Fibroblast of peridontal ligament (primary cell): ENCODE results near the gene MYOM3.
"Not testable (repeated sequence)": the region's sequence is repeated elsewhere in the genome, so short reads cannot be mapped to it uniquely, and the experiment has no call there.

ENCODE experiments used
- DNase-seq: peaks from one replicate; pipeline ENCODE4 v3.0.0-alpha.2; 2010; ENCODE audit errors: extremely low read depth

Gene MYOM3

GRCh38 chr1:24030976-24031516 is 80.9 kb downstream of the MYOM3 start:
- not testable (repeated sequence) for DNase-seq

- DNase-seq = peak; percentile 82
Observed at GRCh38 chr1:24027838-24028468, 84.0 kb downstream of the MYOM3 start.

GRCh38 chr1:24022581-24023361 is 89.2 kb downstream of the MYOM3 start:
- peak; percentile 63 for DNase-seq

GRCh38 chr1:24021403-24022266 is 90.3 kb downstream of the MYOM3 start:
- DNase-seq = peak; percentile 24

- DNase-seq = no peak
Observed at GRCh38 chr1:24020470-24020869, 91.5 kb downstream of the MYOM3 start.

- DNase-seq = peak; percentile 68
Observed at GRCh38 chr1:24020025-24020424, 91.9 kb downstream of the MYOM3 start.

GRCh38 chr1:24018611-24019580 is 93.0 kb downstream of the MYOM3 start:
- peak; percentile 100 for DNase-seq

- peak; percentile 90 for DNase-seq
Observed at GRCh38 chr1:24015221-24016210, 96.4 kb downstream of the MYOM3 start.

GRCh38 chr1:24012878-24013277 is 99.1 kb downstream of the MYOM3 start:
- DNase-seq = not testable (repeated sequence)

- no peak for DNase-seq
Observed at GRCh38 chr1:24010650-24011049, 101.3 kb downstream of the MYOM3 start.

- DNase-seq = peak; percentile 18
Observed at GRCh38 chr1:24009406-24009805, 102.5 kb downstream of the MYOM3 start.

- peak; percentile 82 for DNase-seq
Observed at GRCh38 chr1:24008574-24009184, 103.3 kb downstream of the MYOM3 start.

- DNase-seq = no peak
Observed at GRCh38 chr1:24007079-24007478, 104.9 kb downstream of the MYOM3 start.
